Measurements from ENCODE around the gene YAF2.
A peak's percentile ranks its signal among the peaks of the same experiment; 100 is the strongest.

The YAF2 gene, protein sequence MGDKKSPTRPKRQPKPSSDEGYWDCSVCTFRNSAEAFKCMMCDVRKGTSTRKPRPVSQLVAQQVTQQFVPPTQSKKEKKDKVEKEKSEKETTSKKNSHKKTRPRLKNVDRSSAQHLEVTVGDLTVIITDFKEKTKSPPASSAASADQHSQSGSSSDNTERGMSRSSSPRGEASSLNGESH

GRCh38 chr12:42238240-42239140 is at the start of gene YAF2:
Gene YAF2 (minus strand): TSS chr12:42238248. CDS start chr12:42238180, 68 bp downstream.
- TF ChIP-seq, protein P1, sequence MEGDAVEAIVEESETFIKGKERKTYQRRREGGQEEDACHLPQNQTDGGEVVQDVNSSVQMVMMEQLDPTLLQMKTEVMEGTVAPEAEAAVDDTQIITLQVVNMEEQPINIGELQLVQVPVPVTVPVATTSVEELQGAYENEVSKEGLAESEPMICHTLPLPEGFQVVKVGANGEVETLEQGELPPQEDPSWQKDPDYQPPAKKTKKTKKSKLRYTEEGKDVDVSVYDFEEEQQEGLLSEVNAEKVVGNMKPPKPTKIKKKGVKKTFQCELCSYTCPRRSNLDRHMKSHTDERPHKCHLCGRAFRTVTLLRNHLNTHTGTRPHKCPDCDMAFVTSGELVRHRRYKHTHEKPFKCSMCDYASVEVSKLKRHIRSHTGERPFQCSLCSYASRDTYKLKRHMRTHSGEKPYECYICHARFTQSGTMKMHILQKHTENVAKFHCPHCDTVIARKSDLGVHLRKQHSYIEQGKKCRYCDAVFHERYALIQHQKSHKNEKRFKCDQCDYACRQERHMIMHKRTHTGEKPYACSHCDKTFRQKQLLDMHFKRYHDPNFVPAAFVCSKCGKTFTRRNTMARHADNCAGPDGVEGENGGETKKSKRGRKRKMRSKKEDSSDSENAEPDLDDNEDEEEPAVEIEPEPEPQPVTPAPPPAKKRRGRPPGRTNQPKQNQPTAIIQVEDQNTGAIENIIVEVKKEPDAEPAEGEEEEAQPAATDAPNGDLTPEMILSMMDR (conservative IDR thresholded peaks at IDR 0.05), result no peak
- peak; percentile 51 for TF ChIP-seq ZFX (IDR thresholded peaks at IDR 0.05)
- peak within 1 kb of the TSS; percentile 81 for H3K27ac ChIP-seq

GRCh38 chr12:42286741-42287140 is 48.7 kb upstream of the YAF2 start:
- TF ChIP-seq, protein P1 (conservative IDR thresholded peaks at IDR 0.05), result no peak
- no peak for TF ChIP-seq ZFX (IDR thresholded peaks at IDR 0.05)
- H3K27ac ChIP-seq, result no peak overlapping the region

DNA sequence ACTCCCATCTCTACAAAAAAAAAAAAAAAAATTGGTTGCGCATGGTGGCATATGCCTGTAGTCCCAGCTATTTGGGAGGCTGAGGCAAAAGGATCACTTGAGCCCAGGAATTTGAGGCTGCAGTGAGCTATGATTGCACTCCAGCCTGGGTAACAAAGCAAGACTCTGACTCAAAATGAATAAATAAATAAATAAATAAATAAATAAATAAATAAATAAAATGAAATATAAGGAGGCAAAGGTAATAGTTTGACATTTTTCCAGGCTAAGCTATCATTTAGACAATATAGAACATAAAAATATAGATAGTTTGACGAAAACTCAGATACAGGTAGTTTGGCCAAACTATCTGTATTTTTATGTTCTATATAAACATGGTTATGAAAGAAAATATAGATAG is 47.4 kb upstream of the YAF2 start:
- H3K27ac ChIP-seq, result no peak overlapping the region
- TF ChIP-seq, protein P1 (conservative IDR thresholded peaks at IDR 0.05), result no peak
- no peak for TF ChIP-seq ZFX (IDR thresholded peaks at IDR 0.05)

DNA sequence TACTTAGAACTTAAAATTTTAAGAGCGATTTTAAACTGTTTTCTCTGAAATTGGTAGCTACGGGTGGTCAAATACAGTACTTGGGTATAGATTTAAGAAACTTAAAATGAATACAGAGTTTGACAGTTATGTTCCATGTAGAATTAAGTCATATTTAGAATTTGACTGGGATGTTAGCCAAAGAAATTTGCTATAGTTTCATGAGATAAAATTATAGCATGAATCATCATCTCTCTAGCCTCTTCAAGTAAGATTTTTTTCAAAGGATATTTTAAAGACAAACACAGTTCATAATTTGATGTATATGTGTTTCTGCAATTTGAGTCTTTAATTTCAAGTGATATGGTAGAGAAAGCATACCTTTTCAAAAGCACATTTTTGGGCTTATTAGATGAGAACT is 46.8 kb upstream of the YAF2 start:
- no peak overlapping the region for H3K27ac ChIP-seq
- TF ChIP-seq, protein P1 (conservative IDR thresholded peaks at IDR 0.05), result no peak
- no peak for TF ChIP-seq ZFX (IDR thresholded peaks at IDR 0.05)

- TF ChIP-seq, protein P1 (conservative IDR thresholded peaks at IDR 0.05), result no peak
- TF ChIP-seq ZFX (IDR thresholded peaks at IDR 0.05), result no peak
- no peak overlapping the region for H3K27ac ChIP-seq
Measured at GRCh38 chr12:42284157-42284556, 46.1 kb upstream of the YAF2 start.

DNA sequence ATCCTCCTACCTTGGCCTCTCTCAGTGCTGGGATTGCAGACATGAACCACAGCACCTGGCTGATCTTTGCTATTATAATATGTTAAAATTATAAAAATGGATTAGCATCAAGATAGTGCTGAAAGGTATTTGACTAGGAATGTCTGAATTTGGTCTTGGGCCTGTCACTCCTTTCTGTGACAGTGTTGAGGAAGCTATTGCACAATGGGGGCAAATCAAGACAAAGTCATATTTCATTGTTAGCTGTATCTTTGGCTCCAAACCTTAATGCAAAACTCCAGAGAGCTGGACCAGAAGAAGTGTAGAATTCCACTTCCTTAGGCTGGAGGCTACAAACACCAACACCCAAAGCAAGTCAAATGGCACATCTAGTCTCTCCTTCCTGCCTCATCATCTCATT is 45.7 kb upstream of the YAF2 start:
- H3K27ac ChIP-seq, result no peak overlapping the region
- TF ChIP-seq, protein P1 (conservative IDR thresholded peaks at IDR 0.05), result no peak
- no peak for TF ChIP-seq ZFX (IDR thresholded peaks at IDR 0.05)

- no peak overlapping the region for H3K27ac ChIP-seq
- TF ChIP-seq, protein P1 (conservative IDR thresholded peaks at IDR 0.05), result no peak
- no peak for TF ChIP-seq ZFX (IDR thresholded peaks at IDR 0.05)
Measured at GRCh38 chr12:42282294-42282693, 44.2 kb upstream of the YAF2 start.
